HL-60/S4 treated with retinoic acid at 250 ng/mL for 4 days and 3 days (cell line): ENCODE results near the gene LIMS1.
"Not testable (repeated sequence)": the region's sequence is repeated elsewhere in the genome, so short reads cannot be mapped to it uniquely, and the experiment has no call there.

Source experiments
- in situ Hi-C: fragments of 300-500 bp; cut with MboI; formaldehyde crosslinking; loops from 2 replicates; pipeline ENCODE4 v1.7.0; 2022; ENCODE audit warnings: low sequenced_read_pairs

Gene LIMS1

GRCh38 chr2:108704871-108705270 lies 170.6 kb downstream of the LIMS1 start:
- in situ Hi-C loops: no loop called here

GRCh38 chr2:108707300-108707699 lies 173.0 kb downstream of the LIMS1 start:
- in situ Hi-C loops: no loop called here

GRCh38 chr2:108716971-108717370 lies 182.7 kb downstream of the LIMS1 start:
- in situ Hi-C loops: not testable (repeated sequence)

- in situ Hi-C loops: no loop called here
Measured at GRCh38 chr2:108719149-108720044, 185.1 kb downstream of the LIMS1 start, which contains the start of gene RANBP2. RANBP2 (plus strand) TSS chr2:108719482; CDS start chr2:108719607, 125 bp downstream.

- in situ Hi-C loops: not testable (repeated sequence)
Measured at GRCh38 chr2:108726048-108726447, 191.8 kb downstream of the LIMS1 start.

- in situ Hi-C loops: not testable (repeated sequence)
Measured at GRCh38 chr2:108734656-108735055, 200.4 kb downstream of the LIMS1 start.
